C4-2B (cell line): Measurements from ENCODE around the gene PRAMEF13.

Experiments
- ZFX ChIP-seq: fragments of 450-650 bp; IDR thresholded peaks from 2 replicates; pipeline ENCODE4 v1.6.1; 2017
- TF ChIP-seq, protein P1 (sequence below): fragments of 450-650 bp; conservative IDR thresholded peaks from 2 replicates; pipeline ENCODE4 v1.5.1; 2017; ENCODE audit warnings: mild to moderate bottlenecking

DNA sequence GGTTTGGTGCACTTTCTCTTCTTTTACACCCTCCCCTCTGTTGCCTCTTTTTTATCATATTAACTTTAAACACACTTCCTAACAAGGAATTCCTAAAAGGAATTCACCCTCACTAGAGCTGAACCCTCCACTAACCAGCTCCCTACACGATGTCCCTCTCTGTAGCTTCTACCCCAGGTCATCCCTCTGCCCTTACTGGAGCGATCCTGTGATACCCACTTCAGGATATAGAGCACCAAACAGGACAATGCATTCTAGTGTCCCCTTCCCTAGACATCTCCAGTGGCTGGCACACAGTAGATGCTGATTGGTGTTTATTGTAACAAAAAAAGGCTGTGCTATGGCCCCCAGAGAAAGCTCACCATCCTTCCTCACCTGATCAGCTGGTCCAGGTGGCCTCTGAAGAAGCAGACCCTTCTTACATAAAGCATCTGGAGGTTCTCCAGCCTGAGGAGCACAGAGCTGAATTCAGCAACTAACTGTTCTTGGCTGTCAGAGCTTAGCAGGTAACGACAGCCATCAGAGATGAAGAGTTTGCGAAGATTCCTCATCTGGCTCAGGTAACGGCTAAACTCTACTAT is 23.4 kb upstream of the PRAMEF13 start:
- TF ChIP-seq, protein P1, sequence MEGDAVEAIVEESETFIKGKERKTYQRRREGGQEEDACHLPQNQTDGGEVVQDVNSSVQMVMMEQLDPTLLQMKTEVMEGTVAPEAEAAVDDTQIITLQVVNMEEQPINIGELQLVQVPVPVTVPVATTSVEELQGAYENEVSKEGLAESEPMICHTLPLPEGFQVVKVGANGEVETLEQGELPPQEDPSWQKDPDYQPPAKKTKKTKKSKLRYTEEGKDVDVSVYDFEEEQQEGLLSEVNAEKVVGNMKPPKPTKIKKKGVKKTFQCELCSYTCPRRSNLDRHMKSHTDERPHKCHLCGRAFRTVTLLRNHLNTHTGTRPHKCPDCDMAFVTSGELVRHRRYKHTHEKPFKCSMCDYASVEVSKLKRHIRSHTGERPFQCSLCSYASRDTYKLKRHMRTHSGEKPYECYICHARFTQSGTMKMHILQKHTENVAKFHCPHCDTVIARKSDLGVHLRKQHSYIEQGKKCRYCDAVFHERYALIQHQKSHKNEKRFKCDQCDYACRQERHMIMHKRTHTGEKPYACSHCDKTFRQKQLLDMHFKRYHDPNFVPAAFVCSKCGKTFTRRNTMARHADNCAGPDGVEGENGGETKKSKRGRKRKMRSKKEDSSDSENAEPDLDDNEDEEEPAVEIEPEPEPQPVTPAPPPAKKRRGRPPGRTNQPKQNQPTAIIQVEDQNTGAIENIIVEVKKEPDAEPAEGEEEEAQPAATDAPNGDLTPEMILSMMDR = no peak
- TF ChIP-seq ZFX = no peak
